A549 (cell line): ENCODE data around the gene PMP22. TPM values are rescaled to one million over a fixed set of nuclear protein-coding genes. Genes with fewer than 3 reads are reported as not detected.

Experiments
- ATAC-seq, 2 experiments: fragments of 200-7000 bp in 1 of 2; fragments of >200 bp in 1 of 2; cut with Nextera tagmentation in 1 of 2; cut with Tn5 transposase in 1 of 2; 3 replicates each; pipeline versions ENCODE4 v1.8.0 to v1.9.1; 2018 to 2020; ENCODE audit warnings: mild to moderate bottlenecking in 1 of 2, moderate library complexity in 1 of 2
- CTCF ChIA-PET: fragments of 300-600 bp; sonication (Branson Sonifier 250); formaldehyde crosslinking; extraction: SDS; loops from one replicate; lab custom pipeline; 2021; ENCODE audit warnings: antibody characterized with exemption, inconsistent platforms; lab: Yijun Ruan, JAX
- POLR2A ChIA-PET: fragments of 350-600 bp; formaldehyde crosslinking; extraction: SDS; loops from one replicate; lab custom pipeline; 2021; ENCODE audit warnings: antibody characterized with exemption, inconsistent platforms; lab: Yijun Ruan, JAX
- DNase-seq, 2 experiments: peaks; one replicate each; pipeline versions ENCODE4 v3.0.0 to v3.0.0-alpha.2; 2011 to 2016; ENCODE audit warnings: low read depth in 1 of 2, low spot score in 1 of 2
- FAIRE-seq: peaks from 2 replicates; lab custom pipeline; 2011; peaks lifted over from hg19 to GRCh38; lab: Jason Lieb, UNC
- H3K27ac ChIP-seq, 2 experiments: fragments of >200 bp; sonication (Bioruptor Twin); formaldehyde crosslinking; 3 replicates each; pipeline ENCODE4 v1.5.1; 2016 to 2017
- H3K4me1 ChIP-seq: fragments of >200 bp; sonication (Bioruptor Twin); formaldehyde crosslinking; 3 replicates; pipeline ENCODE4 v1.6.1; 2016
- H3K4me2 ChIP-seq: fragments of >200 bp; sonication (Bioruptor Twin); formaldehyde crosslinking; 3 replicates; pipeline ENCODE4 v1.6.1; 2016
- H3K4me3 ChIP-seq: fragments of >200 bp; sonication (Bioruptor Twin); formaldehyde crosslinking; 3 replicates; pipeline ENCODE4 v1.5.1; 2016
- H3K9me3 ChIP-seq: fragments of >200 bp; sonication (Bioruptor Twin); formaldehyde crosslinking; 3 replicates; pipeline ENCODE4 v1.6.1; 2016
- BCL3 ChIP-seq: fragments of >200 bp; sonication (Bioruptor Twin); formaldehyde crosslinking; IDR thresholded peaks from 3 replicates; pipeline ENCODE4 v1.6.1; 2016
- BHLHE40 ChIP-seq: IDR thresholded peaks from 2 replicates; pipeline ENCODE4 v1.6.1; 2012; ENCODE audit warnings: low read depth, low read length, inconsistent platforms
- CEBPB ChIP-seq, 2 experiments: fragments of >200 bp in 1 of 2; sonication (Bioruptor Twin) in 1 of 2; formaldehyde crosslinking in 1 of 2; IDR thresholded peaks; 2 replicates each; pipeline ENCODE4 v1.6.1; 2012 to 2016
- CHD4 ChIP-seq: fragments of 200-600 bp; sonication (generic); IDR thresholded peaks from 2 replicates; pipeline ENCODE4 v1.6.1; 2016; ENCODE audit warnings: antibody characterized with exemption, mild to moderate bottlenecking, borderline replicate concordance
- E2F6 ChIP-seq: IDR thresholded peaks from 2 replicates; pipeline ENCODE4 v1.6.1; 2012; ENCODE audit warnings: low read depth, borderline replicate concordance
- EHMT2 ChIP-seq: fragments of 200-600 bp; sonication (generic); IDR thresholded peaks from 2 replicates; pipeline ENCODE4 v1.6.1; 2016; ENCODE audit warnings: antibody characterized with exemption, low read depth, mild to moderate bottlenecking, moderate library complexity
- EP300 ChIP-seq, 2 experiments: fragments of >200 bp; sonication (Bioruptor Twin); formaldehyde crosslinking; IDR thresholded peaks; 2 replicates in 1 of 2; 3 replicates in 1 of 2; pipeline ENCODE4 v1.6.1; 2016 to 2017
- FOSB ChIP-seq: fragments of 250-450 bp; sonication (Bioruptor Pico); IDR thresholded peaks from 2 replicates; pipeline ENCODE4 v1.5.0; 2020; ENCODE audit warnings: mild to moderate bottlenecking, moderate library complexity
- FOSL2 ChIP-seq, 2 experiments: fragments of 450-650 bp in 1 of 2; fragments of >200 bp in 1 of 2; sonication (Bioruptor Twin) in 1 of 2; formaldehyde crosslinking; IDR thresholded peaks; 2 replicates each; pipeline versions ENCODE4 v1.5.0 to v1.6.1; 2016 to 2020; ENCODE audit warnings: mild to moderate bottlenecking in 1 of 2, moderate library complexity in 1 of 2
- FOXS1 ChIP-seq: fragments of 250-450 bp; sonication (Bioruptor Pico); IDR thresholded peaks from 2 replicates; pipeline ENCODE4 v1.5.0; 2020; ENCODE audit warnings: mild to moderate bottlenecking, moderate library complexity
- GATA3 ChIP-seq: IDR thresholded peaks from 2 replicates; pipeline ENCODE4 v1.6.1; 2012; ENCODE audit warnings: borderline replicate concordance
- HDAC2 ChIP-seq: fragments of 200-600 bp; sonication (generic); IDR thresholded peaks from 2 replicates; pipeline ENCODE4 v1.6.1; 2016
- HEYL ChIP-seq: fragments of 250-450 bp; sonication (Bioruptor Pico); IDR thresholded peaks from 2 replicates; pipeline ENCODE4 v1.8.0; 2021; ENCODE audit warnings: mild to moderate bottlenecking, moderate library complexity
- HOXA7 ChIP-seq: fragments of 250-450 bp; sonication (Bioruptor Pico); IDR thresholded peaks from 2 replicates; pipeline ENCODE4 v1.5.0; 2020; ENCODE audit warnings: mild to moderate bottlenecking, moderate library complexity
- HOXB5 ChIP-seq: fragments of 250-450 bp; sonication (Bioruptor Pico); IDR thresholded peaks from 2 replicates; pipeline ENCODE4 v1.5.0; 2020; ENCODE audit warnings: mild to moderate bottlenecking, moderate library complexity
- JUN ChIP-seq, 2 experiments: fragments of >200 bp; sonication (Bioruptor Twin); formaldehyde crosslinking; IDR thresholded peaks; 2 replicates in 1 of 2; 3 replicates in 1 of 2; pipeline ENCODE4 v1.6.1; 2016 to 2017
- JUNB ChIP-seq: fragments of >200 bp; sonication (Bioruptor Twin); formaldehyde crosslinking; IDR thresholded peaks from 2 replicates; pipeline ENCODE4 v1.6.1; 2016
- KDM1A ChIP-seq: fragments of 200-600 bp; sonication (generic); IDR thresholded peaks from 2 replicates; pipeline ENCODE4 v1.6.1; 2016; ENCODE audit warnings: low read depth, mild to moderate bottlenecking
- MAX ChIP-seq: IDR thresholded peaks from 2 replicates; pipeline ENCODE4 v1.6.1; 2012
- NPAS2 ChIP-seq: fragments of 250-450 bp; sonication (Bioruptor Pico); IDR thresholded peaks from 2 replicates; pipeline ENCODE4 v1.8.0; 2022; ENCODE audit warnings: mild to moderate bottlenecking, moderate library complexity, borderline replicate concordance
- NR3C1 ChIP-seq: fragments of >200 bp; sonication (Bioruptor Twin); formaldehyde crosslinking; IDR thresholded peaks from 3 replicates; pipeline ENCODE4 v1.6.1; 2017
- PBX3 ChIP-seq: IDR thresholded peaks from 2 replicates; pipeline ENCODE4 v1.6.1; 2012
- RFX5 ChIP-seq: fragments of 450-650 bp; IDR thresholded peaks from 2 replicates; pipeline ENCODE4 v1.7.1; 2014; ENCODE audit warnings: antibody characterized with exemption, mild to moderate bottlenecking, moderate library complexity
- TP53 ChIP-seq: fragments of 250-450 bp; sonication (Bioruptor Pico); IDR thresholded peaks from 2 replicates; pipeline ENCODE4 v1.5.0; 2021; ENCODE audit warnings: mild to moderate bottlenecking, moderate library complexity
- ZC3H11A ChIP-seq: fragments of 450-650 bp; IDR thresholded peaks from 2 replicates; pipeline ENCODE4 v1.6.1; 2014; ENCODE audit warnings: antibody characterized with exemption, mild to moderate bottlenecking
- ZFP36 ChIP-seq: fragments of 450-650 bp; IDR thresholded peaks from 2 replicates; pipeline ENCODE4 v1.6.1; 2014; ENCODE audit warnings: borderline replicate concordance; ENCODE audit not compliant: partially characterized antibody
- ZNF302 ChIP-seq: fragments of 250-450 bp; sonication (Bioruptor Pico); IDR thresholded peaks from 2 replicates; pipeline ENCODE4 v1.9.0; 2021; ENCODE audit warnings: inconsistent platforms, mild to moderate bottlenecking, moderate library complexity
- ZSCAN20 ChIP-seq: fragments of 250-450 bp; sonication (Bioruptor Pico); IDR thresholded peaks from 2 replicates; pipeline ENCODE4 v1.8.0; 2022; ENCODE audit warnings: mild to moderate bottlenecking, moderate library complexity
- whole genome bisulfite sequencing: methylation state at CpG from one replicate; pipeline ENCODE4 v1.1.6; 2017; ENCODE audit errors: missing lambda C conversion rate; 5-methylcytosine and 5-hydroxymethylcytosine counted together
- polyA plus RNA-seq, 4 experiments: library from polyadenylated mRNA; depleted of rRNA in 3 of 4; stranded (reverse); fragments of >200 nt; fragmentation: RNase III in 1 of 4; extraction: RNeasy Plus Mini Kit Qiagen cat#74134 plus additional on column Dnase treatment in 1 of 4; gene quantifications; 2 replicates in 3 of 4; 3 replicates in 1 of 4; pipeline ENCODE4 v1.2.3, GENCODE V29; 2011 to 2017
- TF ChIP-seq, protein P1 (sequence below): fragments of >200 bp; sonication (Bioruptor Twin); formaldehyde crosslinking; IDR thresholded peaks from 2 replicates; pipeline ENCODE4 v1.6.1; 2016

Gene PMP22
- polyA plus RNA-seq, 2 of the 4 experiments (the other 2 are of a cell fraction) = 40.1 to 102 TPM

GRCh38 chr17:15290605-15291004, 25.5 kb upstream of the PMP22 start:
- WGBS = 68% methylated on average over 6 of the region's 6 CpGs
- ATAC-seq (no peak), FAIRE-seq (no peak), DNase-seq (no peak)
- ChIA-PET POLR2A (interaction anchor here (1.3 kb wide), 1 partner anchor 12 kb away, joined by 10 read pairs; no protein-coding TSS in a partner anchor), CTCF (interaction anchor here (1.0 to 2.0 kb wide), 3 partner anchors 27 to 212 kb away, joined by 3 to 6 read pairs (median 6); no protein-coding TSS in a partner anchor)
- Histone ChIP-seq H3K27ac (peak overlapping the region; percentile 59 to 85), H3K4me1 (peaks cover 21% of the 10 kb centered on the region), H3K9me3 (no peaks in the 10 kb centered on the region), H3K4me3 (no peak overlapping the region), H3K4me2 (peak overlapping the region; percentile 72; the same call in 2 of the 3 replicates)
- no peak for TF ChIP-seq BCL3
- TF ChIP-seq MAX = peak; percentile 25; the same call in 1 of the 2 replicates
- peak in 1 of 2 experiments; percentile 61; a peak in 2 of 4 replicates for TF ChIP-seq CEBPB (IDR thresholded peaks at IDR 0.05)
- no peak for TF ChIP-seq FOSL2 (IDR thresholded peaks at IDR 0.05)
- peak; percentile 39; the same call in 1 of the 2 replicates for TF ChIP-seq FOSL2 (CRISPR knock-in tag; IDR thresholded peaks at IDR 0.05)
- no peak for TF ChIP-seq NPAS2
- TF ChIP-seq GATA3 = peak; percentile 56; the same call in 1 of the 2 replicates
- no peak for TF ChIP-seq KDM1A

DNA sequence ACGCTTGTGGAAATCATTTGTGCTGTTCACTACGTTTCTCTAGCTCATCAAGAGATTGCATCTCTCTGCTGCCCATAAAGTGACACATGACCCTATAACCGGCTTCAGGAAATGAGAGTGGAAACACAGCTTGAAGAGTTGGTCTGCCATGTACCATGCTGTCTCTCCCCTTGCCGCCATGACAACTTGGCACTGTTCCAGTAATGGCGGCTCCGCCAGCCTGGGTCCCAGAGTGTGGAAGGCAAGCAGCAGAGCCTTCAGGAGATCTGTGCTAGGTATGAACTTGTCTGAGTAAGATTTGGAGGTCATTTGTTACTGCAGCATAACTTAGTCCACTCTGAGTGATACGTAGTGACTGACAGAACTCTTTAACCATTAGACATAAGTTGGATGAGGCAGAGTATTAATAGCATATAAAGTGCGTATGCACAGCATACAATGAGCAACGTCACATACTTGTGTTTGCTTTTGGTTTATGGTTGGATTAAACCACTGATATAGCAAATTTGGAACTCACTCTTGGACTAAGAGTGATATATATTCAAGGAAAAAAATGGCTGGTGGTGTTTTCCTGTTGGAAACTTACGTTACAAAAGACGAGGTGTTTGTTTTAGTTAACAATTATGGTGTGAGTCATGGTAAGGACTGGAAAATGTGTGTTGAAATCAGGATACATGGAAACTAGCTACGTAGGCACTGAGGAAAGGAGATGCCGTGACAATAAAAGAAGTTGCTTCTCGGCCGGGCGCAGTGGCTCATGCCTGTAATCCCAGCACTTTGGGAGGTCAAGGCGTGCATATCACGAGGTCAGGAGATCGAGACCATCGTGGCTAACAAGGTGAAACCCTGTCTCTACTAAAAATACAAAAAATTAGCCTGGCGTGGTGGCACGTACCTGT, 24.4 kb upstream of the PMP22 start:
- POLR2A ChIA-PET = interaction anchor here (1.3 to 1.6 kb wide), 2 partner anchors 11 to 27 kb away, joined by 7 to 10 read pairs; no protein-coding TSS in a partner anchor
- peak overlapping the region; percentile 33 for H3K4me3 ChIP-seq
- H3K4me2 ChIP-seq = peak overlapping the region; percentile 72
- no peaks in the 10 kb centered on the region for H3K9me3 ChIP-seq
- peaks cover 21% of the 10 kb centered on the region for H3K4me1 ChIP-seq
- 9% methylated on average over 22 of the region's 22 CpGs for WGBS
- CTCF ChIA-PET = interaction anchor here (1.0 to 2.0 kb wide), 3 partner anchors 26 to 214 kb away, joined by 3 to 6 read pairs (median 6); no protein-coding TSS in a partner anchor
- H3K27ac ChIP-seq = peak overlapping the region; percentile 79 to 85
- ATAC-seq (peak; percentile 91 to 92), DNase-seq (peak; percentile 92 to 97), FAIRE-seq (peak; percentile 99)
- TF ChIP-seq JUNB (peak; percentile 97), CEBPB (IDR thresholded peaks at IDR 0.05) (peak; percentile 91 to 98), ZC3H11A (no peak), ZNF302 (CRISPR knock-in tag) (0 out of 2 replicates have a peak, but pooled peaks have one; percentile 44), CHD4 (no peak), E2F6 (0 out of 2 replicates have a peak, but pooled peaks have one; percentile 59), ZSCAN20 (peak; percentile 90), BCL3 (peak; percentile 77; the same call in 2 of the 3 replicates), JUN (IDR thresholded peaks at IDR 0.05) (peak; percentile 87 to 94), GATA3 (peak; percentile 91), NR3C1 (no peak), HEYL (peak; percentile 88; the same call in 1 of the 2 replicates), FOSL2 (IDR thresholded peaks at IDR 0.05) (peak; percentile 92), FOSL2 (CRISPR knock-in tag; IDR thresholded peaks at IDR 0.05) (peak; percentile 98), PBX3 (no peak; the same call in 1 of the 2 replicates), FOSB (CRISPR knock-in tag) (peak; percentile 72; the same call in 1 of the 2 replicates), MAX (peak; percentile 83), BHLHE40 (no peak), EHMT2 (peak; percentile 48; the same call in 1 of the 2 replicates), HDAC2 (no peak), TP53 (CRISPR knock-in tag) (peak; percentile 35; the same call in 1 of the 2 replicates), ZFP36 (peak; percentile 1), NPAS2 (no peak), HOXB5 (peak; percentile 84; the same call in 1 of the 2 replicates), FOXS1 (peak; percentile 78), HOXA7 (CRISPR knock-in tag) (peak; percentile 68; the same call in 1 of the 2 replicates), EP300 (IDR thresholded peaks at IDR 0.05) (peak; percentile 74 to 79; a peak in 3 of 5 replicates), RFX5 (peak; percentile 93)
- TF ChIP-seq, protein P1, sequence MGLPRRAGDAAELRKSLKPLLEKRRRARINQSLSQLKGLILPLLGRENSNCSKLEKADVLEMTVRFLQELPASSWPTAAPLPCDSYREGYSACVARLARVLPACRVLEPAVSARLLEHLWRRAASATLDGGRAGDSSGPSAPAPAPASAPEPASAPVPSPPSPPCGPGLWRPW = peak; percentile 79
